Neutrophil (primary cell): ENCODE data around the gene TMEM255B.

Experiments
- H3K27ac ChIP-seq: fragments of 200-600 bp; sonication (generic); 2 replicates; pipeline ENCODE4 v1.5.1; 2016; ENCODE audit warnings: mild to moderate bottlenecking, moderate library complexity
- H3K27me3 ChIP-seq: fragments of 200-600 bp; sonication (generic); 2 replicates; pipeline ENCODE4 v1.6.0; 2016; ENCODE audit warnings: mild to moderate bottlenecking
- H3K36me3 ChIP-seq: fragments of 200-600 bp; sonication (generic); 2 replicates; pipeline ENCODE4 v1.5.1; 2017
- H3K4me1 ChIP-seq, 2 experiments: fragments of 200-600 bp in 1 of 2; sonication (generic) in 1 of 2; 1 replicate in 1 of 2; 2 replicates in 1 of 2; pipeline versions ENCODE4 v1.5.1 to v1.6.1; 2013 to 2016; ENCODE audit warnings: low read depth in 1 of 2, low read length in 1 of 2, mild to moderate bottlenecking in 1 of 2, moderate library complexity in 1 of 2; ENCODE audit not compliant: control insufficient read depth in 1 of 2, insufficient read depth in 1 of 2
- H3K4me3 ChIP-seq, 2 experiments: fragments of 200-600 bp in 1 of 2; sonication (generic) in 1 of 2; 1 replicate in 1 of 2; 2 replicates in 1 of 2; pipeline ENCODE4 v1.5.1; 2013 to 2016; ENCODE audit warnings: low read depth in 1 of 2, low read length in 1 of 2, mild to moderate bottlenecking in 1 of 2, moderate library complexity in 1 of 2
- H3K9me3 ChIP-seq: fragments of 200-600 bp; sonication (generic); 2 replicates; pipeline ENCODE4 v1.5.1; 2016
- TF ChIP-seq, protein P1 (sequence below): fragments of 200-600 bp; sonication (generic); IDR thresholded peaks from 2 replicates; pipeline ENCODE4 v1.5.1; 2016; ENCODE audit warnings: antibody characterized with exemption

Gene TMEM255B

DNA sequence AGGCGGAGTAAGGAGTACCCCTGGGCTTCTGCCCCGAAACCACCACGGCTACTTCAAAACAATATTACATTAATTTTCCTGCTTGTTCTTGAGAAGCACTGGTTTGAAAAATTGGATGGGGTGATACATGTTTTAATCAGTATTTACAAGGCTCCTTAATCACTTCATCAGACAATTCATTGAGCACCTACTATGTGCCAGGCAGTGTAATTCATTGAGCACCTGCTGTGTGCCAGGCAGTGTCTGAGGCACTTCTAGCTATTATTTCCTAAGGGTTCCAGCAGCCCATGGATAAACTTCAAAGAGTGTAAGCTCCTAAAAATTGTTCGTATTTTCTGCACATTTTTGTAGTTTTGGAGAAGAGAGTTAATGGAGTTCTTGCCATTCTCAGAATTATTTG, 106.4 kb downstream of the TMEM255B start:
- Histone ChIP-seq H3K27ac (no peak overlapping the region), H3K9me3 (no peaks in the 10 kb centered on the region), H3K36me3 (no peaks in the 10 kb centered on the region), H3K4me1 (peaks cover 0 to 7% of the 10 kb centered on the region in 2 experiments), H3K4me3 (no peak overlapping the region), H3K27me3 (peaks cover 91% of the 10 kb centered on the region)
- TF ChIP-seq, protein P1, sequence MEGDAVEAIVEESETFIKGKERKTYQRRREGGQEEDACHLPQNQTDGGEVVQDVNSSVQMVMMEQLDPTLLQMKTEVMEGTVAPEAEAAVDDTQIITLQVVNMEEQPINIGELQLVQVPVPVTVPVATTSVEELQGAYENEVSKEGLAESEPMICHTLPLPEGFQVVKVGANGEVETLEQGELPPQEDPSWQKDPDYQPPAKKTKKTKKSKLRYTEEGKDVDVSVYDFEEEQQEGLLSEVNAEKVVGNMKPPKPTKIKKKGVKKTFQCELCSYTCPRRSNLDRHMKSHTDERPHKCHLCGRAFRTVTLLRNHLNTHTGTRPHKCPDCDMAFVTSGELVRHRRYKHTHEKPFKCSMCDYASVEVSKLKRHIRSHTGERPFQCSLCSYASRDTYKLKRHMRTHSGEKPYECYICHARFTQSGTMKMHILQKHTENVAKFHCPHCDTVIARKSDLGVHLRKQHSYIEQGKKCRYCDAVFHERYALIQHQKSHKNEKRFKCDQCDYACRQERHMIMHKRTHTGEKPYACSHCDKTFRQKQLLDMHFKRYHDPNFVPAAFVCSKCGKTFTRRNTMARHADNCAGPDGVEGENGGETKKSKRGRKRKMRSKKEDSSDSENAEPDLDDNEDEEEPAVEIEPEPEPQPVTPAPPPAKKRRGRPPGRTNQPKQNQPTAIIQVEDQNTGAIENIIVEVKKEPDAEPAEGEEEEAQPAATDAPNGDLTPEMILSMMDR, result no peak
